IPS DF 4.7 (cell line): Measurements from ENCODE around the gene PNPLA7.

Source experiments
- DNase-seq: peaks from one replicate; pipeline ENCODE4 v3.0.0-alpha.2; 2013; ENCODE audit warnings: low spot score; ENCODE audit errors: extremely low read depth

The PNPLA7 gene

DNA sequence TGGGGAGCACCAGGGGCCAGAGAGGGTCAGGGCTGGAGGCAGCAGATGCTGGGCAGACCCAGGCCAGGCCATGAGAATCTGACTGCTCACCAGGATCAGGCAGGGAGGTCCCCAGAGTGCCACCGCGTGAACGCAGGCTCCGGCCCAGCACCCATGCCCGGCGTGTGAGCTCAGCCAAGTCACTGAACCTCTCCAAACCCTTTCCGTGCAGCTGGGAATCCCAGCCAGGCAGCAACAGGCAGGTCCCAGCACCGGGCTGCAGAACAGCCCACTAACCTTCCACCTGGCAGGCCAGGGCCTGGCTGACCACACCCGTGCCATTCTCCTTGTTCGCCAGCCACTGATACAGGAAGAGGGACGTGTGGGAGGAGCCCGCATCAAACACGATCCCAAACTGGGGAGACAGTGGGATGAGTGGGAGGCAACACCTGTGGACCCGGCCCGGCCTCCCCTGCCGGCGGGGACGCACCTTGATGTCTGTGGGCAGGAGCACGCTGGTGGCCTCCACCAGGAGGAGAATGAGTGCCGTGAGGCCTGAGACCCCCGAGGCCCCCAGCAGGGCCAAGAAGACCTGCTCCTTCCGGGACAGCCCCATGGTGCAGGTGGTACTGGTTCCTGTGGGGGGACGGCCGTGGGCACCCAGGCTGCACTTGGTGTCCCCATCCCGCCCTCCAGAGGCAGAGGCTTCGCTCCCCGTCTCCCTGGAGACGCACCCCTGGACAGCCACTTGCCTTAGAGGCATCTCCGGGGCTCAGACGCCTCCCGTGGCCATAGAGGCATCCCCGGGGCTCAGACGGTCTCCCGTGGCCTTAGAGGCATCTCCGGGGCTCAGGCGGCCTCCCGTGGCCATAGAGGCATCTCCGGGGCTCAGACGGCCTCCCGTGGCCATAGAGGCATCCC, 112.3 kb downstream of the PNPLA7 start:
- DNase-seq, result no peak

DNA sequence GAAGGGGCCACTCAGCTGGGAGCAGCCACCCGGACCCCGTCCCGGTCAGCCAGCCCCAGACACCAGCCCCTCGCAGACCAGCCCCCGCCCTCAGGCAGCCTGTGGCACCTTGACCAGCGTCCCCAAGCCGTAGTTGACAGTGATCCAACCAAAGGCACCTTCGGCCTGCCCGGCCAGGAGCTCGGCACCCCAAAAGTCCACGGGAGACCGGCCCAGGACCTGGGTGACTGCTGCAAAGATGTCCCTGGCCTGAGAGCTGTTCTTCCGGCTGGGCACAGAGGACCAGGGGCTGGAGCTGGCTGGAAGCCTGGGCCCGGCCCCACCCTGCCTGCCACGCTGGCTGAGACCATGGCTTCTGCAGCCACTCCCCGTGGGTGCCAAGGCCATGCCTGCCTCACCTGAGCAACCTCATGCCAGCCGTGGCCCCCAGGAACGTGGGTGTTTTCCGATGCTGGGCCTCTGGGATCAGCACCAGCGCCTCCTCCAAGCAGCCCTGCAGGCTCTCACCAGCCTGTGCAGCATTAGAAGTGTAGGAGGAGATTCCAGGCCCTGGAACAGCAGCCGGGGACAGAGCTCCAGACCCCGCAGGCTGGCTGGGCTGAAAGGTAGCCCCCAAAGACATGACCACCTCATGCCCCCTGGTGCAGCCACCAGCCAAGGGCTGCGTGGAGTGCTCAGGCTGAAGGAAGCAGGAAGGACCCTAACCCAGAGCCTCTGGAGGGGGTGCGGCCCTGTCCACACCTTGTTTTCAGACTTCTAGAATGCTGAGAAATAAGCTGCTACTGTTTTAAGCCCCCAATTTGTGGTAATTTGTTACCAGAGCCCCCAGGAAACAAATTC, 113.2 kb downstream of the PNPLA7 start:
- DNase-seq, result no peak

DNA sequence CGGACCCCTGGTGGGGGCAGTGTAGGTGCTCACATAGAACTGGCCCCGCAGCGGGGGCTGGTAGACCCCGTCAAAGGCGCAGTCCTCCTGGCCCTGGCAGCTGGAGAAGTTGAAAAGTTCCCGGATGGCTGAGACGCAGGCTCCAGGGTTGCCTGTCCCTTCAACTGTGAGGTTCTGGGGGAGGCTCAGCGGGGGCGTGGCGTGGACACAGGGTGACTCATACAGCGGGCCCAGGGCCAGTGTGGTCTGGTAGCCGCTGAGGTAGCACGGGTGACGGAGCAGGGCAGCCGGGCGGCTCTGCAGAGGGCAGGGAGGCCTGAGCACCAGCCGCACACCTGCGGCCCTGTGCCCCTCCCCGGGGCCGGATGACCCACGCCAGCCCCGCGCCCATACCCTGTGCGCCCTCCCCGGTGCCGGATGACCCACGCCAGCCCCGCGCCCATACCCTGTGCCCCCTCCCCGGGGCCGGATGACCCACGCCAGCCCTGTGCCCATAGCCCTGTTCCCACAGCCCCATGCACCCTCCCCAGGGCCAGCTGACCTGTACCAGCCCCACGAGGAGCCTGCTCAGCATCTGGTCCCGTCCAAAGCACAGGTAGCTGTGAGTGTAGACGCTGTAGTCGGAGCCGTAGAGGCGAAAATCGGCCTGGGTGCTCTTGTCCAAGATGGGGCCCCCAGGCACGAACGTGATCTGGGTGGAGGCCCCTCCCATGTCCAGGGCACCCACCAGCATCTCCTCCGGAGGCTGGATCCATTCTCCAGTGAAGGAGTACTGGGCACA, 114.0 kb downstream of the PNPLA7 start:
- no peak for DNase-seq

DNA sequence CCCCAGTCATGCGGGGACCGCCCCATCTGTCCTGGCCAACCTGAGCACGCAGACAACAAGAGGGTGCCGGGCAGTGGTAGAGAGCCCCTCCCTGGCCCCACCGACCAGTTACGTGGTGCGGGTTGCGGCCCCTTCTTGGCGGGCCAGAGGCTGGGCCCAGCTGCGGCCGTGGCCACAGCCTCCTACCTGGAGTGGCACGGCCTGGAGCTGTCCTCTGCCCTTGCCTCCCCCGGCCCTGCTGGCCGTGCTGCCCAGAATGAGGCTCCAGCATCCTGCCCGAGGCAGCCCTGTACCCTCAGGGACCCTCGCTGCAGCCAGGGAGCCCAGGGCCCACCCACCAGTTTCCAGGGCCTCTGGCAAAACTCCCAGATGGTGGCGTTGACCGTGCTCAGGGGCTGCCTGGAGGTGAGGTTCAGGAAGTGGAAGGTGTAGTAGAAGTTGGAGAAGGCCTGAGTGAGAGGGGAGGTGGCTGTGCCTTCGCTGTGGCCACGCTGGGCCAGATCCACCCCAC, 114.8 kb downstream of the PNPLA7 start:
- DNase-seq, result no peak

DNA sequence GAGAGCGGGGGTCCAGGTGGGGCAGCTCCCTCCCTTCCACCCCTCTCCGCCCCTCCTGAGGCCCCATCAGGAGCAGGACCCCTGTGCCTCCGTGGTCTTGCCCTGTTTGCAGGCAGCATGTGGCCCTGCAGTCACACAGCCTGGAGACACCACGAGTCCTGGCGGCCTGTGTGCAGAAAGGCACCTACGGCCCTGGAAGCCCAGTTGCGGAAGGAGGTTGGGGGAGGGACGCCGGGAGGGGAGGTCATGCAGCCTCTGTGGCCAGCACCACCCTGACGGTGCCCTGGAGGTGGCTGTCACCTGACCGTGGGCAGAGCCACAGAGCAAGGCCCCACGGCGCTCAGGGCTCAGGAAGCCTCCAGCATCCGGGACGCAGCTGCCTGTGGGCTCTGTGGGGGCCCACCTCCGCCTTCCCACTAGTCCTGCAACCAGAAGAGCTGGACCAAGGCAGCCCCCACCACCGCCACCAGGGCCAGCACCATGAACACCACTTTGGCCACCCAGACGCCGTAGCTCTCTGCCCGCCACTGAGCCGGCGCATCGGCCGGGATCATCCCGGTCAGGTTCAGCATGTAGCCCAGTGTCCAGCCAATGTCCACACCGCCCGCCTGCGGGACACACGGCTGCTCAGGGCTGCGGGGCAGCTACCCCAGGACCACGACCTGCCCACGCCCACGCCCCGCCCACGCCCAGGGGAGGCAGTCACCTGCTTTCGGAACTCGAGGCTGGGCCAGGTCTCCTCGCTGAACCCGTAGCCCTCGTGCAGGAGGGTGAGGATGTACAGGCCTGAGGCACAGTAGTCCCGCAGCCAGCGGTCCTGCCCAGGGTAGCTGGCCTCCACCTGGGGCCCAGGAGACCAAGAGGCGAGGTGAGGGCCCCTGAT, 115.5 kb downstream of the PNPLA7 start:
- no peak for DNase-seq

DNA sequence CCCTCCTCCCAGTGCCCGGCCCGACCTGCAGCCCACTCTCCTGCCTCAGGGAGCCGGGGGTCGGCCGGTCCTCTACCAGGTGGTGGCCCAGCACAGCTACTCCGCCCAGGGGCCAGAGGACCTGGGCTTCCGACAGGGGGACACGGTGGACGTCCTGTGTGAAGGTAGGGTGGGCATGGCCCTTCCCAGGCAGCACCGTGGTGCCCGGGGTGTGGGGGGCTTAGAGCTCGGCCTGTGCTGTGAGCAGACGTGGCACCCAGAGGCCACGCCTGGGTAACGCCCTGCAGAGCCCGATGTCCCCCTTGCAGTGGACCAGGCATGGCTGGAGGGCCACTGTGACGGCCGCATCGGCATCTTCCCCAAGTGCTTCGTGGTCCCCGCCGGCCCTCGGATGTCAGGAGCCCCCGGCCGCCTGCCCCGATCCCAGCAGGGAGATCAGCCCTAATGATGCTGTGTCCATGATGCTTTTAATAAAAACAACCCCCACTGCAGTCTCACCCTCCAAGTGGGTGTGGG, 116.2 kb downstream of the PNPLA7 start:
- no peak for DNase-seq

DNA sequence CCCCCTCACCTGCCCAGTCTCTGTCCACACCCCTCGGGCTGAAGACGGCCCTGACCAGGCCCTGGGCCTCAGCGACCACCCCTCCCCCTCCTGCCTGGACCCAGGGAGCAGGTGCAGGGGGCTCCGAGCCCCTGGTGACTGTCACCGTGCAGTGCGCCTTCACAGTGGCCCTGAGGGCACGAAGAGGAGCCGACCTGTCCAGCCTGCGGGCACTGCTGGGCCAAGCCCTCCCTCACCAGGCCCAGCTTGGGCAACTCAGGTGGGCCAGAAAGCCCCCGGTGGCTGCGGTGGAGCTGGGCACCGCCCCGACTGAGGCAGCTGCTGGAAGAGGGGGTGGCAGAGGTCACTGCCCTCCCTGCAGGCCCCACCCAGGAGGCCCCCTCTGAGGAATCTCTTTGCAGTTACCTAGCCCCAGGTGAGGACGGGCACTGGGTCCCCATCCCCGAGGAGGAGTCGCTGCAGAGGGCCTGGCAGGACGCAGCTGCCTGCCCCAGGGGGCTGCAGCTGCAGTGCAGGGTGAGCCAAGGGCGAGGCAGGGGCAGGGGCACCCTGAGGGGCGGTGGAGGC, 116.8 kb downstream of the PNPLA7 start:
- no peak for DNase-seq

DNA sequence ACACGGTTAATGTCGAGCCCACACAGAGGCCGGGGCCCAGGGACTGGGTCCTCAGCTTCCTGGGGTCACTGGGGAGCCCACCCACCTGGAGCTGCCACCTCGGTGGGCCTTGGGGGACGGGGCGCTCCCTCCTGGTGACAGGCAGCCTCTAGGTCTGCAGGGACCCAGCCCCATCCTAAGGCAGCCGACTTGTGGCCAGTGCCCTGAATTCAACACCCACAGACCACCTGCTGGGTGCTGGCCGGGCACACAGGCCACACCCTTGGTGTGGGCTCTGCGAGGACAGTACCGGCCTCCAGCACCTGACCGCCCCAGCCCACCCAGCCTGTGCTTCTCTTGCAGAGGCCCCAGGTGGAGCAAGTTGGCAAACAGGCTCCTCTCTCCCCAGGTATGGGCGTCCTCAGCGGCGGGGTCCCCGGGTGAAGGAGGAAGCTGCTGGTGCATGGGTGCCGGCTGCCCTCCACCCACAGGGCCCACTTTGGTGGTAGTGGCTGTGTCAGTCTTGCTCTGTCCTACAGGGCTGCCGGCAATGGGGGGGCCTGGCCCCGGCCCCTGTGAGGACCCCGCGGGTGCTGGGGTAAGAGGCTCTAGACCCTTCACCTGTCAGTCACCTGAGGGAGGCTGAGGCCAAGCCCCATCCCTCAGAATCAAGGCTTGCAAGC, 117.4 kb downstream of the PNPLA7 start:
- no peak for DNase-seq

DNA sequence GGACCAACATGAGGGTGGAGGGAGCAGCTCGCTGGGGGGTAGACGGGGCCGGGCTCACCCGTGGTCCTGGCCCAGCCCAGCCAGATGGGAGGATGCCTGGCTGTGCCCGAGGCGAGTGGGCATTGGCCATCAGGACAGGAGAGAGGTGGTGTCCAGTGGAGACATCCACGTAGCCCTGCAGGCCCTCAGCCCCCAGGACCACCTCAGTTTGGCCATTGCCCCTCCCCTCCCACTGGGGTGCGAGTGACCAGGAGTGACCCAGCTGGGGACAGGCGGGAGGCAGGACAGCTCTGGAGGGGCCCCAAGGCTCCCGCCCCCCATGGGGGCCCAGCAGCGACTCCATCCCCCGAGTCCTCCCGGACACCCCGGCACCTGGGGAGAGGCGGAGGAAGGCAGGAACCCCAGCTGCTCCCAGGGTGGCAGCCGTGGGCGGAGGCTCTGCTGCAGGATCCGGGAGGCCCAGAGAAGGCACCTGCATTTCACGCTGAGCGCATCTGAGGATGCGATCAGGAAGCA, 118.7 kb downstream of the PNPLA7 start:
- DNase-seq, result no peak

DNA sequence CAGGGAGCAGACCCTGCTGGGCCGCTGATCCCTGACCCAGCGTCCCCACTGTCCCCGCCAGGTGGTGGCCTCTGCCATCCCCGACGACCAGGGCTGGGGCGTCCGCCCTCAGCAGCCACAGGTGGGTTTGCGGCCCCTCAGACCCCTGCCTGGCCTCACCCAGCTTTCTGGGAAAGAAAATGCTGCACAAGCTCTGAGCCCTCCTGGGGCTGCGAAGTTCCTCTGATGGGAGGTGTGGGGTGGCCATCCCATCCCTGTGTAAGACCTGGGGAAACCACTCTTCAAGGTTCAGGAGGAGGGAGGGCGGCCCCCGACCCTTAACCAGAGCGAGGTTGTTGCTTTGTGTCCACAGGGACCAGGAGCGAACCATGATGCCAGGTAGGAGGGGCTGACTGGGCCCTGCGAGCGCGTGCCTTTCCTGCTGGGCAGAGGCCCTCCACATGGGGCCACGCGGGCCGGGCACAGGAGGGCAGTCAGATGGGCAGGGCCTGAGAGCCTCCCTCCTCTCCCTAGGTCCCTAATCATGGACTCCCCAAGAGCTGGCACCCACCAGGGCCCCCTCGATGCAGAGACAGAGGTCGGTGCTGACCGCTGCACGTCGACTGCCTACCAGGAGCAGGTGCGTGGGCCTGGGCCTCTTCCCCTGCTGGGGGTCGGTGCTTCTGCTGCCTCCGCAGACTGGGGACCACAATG, 119.3 kb downstream of the PNPLA7 start:
- no peak for DNase-seq

DNA sequence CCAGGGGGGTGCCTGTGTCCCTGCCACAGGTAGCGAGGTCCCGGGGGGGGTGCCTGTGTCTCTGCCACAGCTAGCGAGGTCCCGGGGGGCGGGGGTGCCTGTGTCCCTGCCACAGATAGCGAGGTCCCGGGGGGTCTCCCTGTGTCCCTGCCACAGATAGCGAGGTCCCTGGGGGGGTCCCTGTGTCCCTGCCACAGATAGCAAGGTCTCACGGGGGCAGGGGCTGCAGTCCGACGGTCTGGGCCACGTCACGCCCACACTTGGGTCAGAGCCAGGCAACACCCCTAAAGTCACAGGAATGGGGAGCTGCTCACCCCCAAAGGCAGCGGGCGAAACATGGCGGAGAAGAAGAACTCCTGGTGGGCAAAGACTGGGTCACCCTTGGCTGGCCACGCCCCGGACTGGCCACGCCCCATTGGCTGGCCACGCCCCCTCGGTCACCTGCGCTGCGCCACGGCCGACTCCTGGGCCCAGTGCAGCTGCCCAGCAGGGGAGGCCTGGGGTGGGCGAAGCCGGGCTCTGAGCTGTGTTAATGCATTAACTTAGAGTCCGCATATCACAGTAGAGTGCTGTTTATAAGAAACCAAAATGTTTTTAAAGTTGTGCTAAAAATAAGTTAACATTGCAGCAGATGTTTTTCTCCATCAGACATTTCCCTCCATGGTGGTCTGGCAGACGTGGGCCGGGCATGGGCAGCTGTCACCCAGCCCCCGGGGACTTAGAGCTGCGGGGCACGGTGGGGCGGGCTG, 120.1 kb downstream of the PNPLA7 start:
- no peak for DNase-seq

DNA sequence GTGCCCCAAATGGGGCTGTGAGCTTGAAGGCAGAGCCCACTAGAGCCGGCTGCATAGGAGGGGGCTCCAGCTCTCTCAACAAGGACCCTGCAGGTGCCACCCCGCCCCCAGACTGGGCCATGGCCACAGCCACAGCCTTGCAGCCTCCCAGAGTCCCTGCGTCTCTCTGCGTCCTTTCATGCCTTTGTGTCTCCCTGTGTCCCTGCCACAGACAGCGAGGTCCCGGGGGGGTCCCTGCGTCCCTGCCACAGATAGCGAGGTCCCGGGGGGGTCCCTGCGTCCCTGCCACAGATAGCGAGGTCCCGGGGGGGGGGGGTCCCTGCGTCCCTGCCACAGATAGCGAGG, 120.7 kb downstream of the PNPLA7 start:
- no peak for DNase-seq

DNA sequence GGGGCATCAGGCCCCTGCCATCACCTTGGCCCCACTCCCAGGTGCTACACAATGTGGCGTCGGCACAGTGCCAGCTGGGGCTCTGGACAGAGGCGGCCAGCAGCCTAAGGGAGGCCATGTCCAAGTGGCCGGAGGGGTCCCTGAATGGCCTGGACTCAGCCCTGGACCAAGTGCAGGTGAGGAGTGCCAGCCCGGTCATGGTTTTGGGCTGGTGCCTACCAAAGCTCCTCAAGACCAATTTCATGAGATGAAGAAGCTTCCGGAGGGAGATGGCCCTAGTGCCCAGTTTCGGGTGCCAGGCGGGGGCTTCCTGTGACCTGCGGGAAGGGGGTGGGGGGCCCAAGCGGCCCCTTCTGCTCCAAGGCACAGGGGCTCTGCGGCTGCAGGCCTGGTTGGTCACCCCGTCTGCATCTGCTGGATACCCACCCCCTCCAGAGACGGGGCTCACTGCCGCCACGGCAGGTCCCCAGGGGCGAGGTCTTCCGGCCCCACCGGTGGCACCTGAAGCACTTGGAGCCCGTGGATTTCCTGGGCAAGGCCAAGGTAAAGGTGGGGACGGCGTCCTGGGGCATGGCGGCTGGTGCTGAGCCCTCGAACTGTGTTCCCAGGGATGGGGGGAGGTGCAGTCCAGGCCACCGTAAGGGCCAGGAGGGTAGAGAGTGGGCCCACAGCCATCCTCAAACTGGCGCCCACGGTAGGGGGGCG, 121.2 kb downstream of the PNPLA7 start:
- DNase-seq, result no peak

DNA sequence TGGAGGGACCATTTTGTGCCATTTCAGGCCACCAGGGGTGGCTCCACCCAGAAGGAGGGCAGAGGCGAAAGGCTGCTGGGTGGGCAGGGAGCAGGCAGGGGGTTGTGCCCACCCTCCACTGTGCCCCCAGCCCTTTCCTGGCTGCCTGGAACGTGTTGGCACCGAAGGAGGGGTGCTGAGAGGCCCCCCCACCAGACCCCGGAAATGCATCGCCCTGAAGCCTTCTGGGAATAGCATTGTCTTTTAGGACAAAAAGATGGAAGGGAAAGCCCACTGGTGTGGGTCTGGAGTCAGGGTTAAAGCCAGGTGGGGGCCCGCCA, 121.9 kb downstream of the PNPLA7 start:
- DNase-seq, result no peak

DNA sequence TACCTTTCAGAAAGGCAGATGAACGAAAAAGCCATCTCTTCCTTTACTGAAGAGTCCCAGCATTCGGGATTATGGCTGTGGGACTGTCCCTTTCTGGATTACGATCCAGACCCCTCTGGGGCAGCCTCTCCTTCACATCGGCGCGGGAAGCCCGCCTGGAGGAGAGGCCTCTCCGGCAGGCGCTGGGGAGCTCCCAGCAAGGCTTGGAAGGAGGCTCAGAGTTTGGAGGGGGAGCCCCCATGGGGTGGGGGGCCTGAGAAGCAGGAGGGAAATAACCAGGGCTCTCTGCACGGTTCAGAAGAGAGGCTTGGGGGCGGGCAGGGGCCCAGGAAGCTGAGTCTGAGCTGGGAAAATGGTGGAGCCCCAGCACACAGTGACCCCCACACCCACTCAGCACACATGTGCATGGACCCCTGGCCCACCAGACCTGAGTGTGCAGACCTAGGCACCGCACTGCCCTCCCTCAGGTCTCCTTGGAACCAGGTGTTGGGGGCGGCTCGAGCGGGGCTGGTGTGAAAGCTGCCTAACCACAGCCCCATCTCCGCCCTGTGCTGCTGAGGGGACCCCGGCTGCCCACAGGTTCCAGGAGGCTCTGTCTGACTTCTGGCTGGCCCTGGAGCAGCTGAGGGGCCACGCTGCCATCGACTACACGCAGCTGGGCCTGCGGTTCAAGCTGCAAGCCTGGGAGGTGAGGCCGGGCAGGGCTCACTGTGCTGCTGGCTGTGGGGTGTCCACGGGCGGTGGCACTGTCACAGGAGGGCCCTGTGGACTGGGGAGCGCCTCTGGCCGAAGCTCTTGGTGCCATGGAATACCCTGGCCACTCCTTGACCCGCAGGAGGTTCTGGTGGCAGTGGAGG, 122.5 kb downstream of the PNPLA7 start:
- no peak for DNase-seq

DNA sequence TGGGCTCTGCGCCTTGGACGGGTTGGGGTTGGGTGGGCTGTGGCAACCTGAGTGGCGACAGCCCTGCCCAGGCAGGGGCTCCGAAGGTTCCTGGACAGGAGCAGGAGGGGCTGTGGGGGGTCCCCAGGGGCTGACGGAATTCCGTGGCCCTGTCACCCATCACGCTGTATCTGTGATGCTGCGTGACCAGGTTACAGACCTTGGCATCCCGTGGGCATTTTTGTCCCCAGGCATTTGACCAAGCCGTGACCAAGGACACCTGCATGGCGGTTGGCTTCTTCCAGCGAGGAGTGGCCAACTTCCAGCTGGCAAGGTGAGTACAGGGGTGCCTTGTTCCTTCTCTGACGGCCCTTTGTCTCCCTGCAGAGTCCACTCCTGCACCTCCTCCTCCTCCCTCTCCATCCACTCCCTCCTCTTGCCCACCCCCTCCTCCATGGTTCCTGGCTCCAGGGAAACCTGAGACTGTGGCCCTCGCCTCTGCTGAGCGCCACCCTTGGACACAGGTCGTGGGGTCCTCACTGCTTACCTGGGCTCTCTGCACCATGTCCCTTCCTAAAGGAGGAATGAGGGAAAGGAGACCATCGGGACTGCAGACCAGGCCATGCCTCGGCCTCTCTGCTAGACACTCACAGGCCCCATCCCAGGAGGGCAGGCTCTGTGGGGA, 124.1 kb downstream of the PNPLA7 start:
- no peak for DNase-seq
